ENCODE data around the gene KRTAP4-8. TPM values are rescaled to one million over a fixed set of nuclear protein-coding genes. Genes with fewer than 3 reads are reported as not detected.
"Not testable (repeated sequence)": the region's sequence is repeated elsewhere in the genome, so short reads cannot be mapped to it uniquely, and the experiment has no call there.

The KRTAP4-8 gene
- total RNA-seq, 1 donor from 2014 or later: not detected

DNA sequence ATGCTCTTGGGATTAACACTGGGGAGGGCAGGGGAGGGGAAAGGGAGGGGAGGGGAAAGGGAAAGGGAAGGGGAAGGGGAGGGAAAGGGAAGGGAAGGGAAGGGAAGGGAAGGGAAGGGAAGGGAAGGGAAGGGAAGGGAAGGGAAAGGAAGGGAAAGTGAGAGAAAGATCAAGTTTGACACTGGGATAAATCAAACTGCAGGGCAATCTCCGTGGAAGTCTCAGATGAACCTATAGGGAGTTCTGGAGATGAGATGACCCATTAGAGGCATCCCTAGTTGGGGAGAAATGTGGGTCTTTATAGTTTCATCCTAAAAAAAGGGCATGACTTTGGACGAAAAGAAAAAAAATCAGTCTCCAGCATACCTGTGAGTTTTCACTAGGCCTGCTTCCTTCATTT, 23.8 kb upstream of the KRTAP4-8 start:
- DNase-seq (ENCODE audit: low read depth): no peak
- TF ChIP-seq, protein P1, sequence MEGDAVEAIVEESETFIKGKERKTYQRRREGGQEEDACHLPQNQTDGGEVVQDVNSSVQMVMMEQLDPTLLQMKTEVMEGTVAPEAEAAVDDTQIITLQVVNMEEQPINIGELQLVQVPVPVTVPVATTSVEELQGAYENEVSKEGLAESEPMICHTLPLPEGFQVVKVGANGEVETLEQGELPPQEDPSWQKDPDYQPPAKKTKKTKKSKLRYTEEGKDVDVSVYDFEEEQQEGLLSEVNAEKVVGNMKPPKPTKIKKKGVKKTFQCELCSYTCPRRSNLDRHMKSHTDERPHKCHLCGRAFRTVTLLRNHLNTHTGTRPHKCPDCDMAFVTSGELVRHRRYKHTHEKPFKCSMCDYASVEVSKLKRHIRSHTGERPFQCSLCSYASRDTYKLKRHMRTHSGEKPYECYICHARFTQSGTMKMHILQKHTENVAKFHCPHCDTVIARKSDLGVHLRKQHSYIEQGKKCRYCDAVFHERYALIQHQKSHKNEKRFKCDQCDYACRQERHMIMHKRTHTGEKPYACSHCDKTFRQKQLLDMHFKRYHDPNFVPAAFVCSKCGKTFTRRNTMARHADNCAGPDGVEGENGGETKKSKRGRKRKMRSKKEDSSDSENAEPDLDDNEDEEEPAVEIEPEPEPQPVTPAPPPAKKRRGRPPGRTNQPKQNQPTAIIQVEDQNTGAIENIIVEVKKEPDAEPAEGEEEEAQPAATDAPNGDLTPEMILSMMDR (IDR thresholded peaks at IDR 0.05; ENCODE audit: insufficient read depth, low read length, severe bottlenecking): no peak
- Histone ChIP-seq H3K36me3 (ENCODE audit: control insufficient read depth, insufficient read depth, low read length) (no peaks in the 10 kb centered on the region), H3K4me3 (ENCODE audit: low read depth, low read length) (no peak overlapping the region), H3K27me3 (ENCODE audit: control insufficient read depth, insufficient read depth, low read length) (no peaks in the 10 kb centered on the region)
- FAIRE-seq: no peak

GRCh38 chr17:41119696-41120690, 22.1 kb upstream of the KRTAP4-8 start:
- not testable (repeated sequence) for H3K27me3 ChIP-seq (ENCODE audit: control insufficient read depth, insufficient read depth, low read length); H3K36me3 ChIP-seq (ENCODE audit: control insufficient read depth, insufficient read depth, low read length); H3K4me3 ChIP-seq (ENCODE audit: low read depth, low read length)
- DNase-seq (ENCODE audit: low read depth) (peak; percentile 49), FAIRE-seq (peak; percentile 40)

DNA sequence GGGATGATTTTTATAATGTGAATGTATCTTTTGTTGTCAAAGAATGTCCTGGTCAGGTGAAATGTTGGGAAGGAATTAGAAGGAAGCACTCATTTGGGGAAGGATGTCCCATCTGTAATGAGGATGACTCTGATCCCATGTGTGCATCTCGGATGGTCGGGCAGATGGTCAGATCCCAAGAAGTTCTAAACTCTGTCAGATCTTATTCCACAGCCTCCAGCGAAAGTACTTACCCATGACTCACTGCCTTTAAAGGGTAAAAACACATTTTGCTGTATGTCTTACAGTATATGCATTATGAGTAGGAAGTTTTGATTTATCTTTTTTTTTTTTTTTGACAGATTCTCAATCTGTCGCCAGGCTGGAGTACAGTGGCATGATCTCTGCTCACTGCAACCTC, 20.8 kb upstream of the KRTAP4-8 start:
- Histone ChIP-seq H3K27me3 (ENCODE audit: control insufficient read depth, insufficient read depth, low read length) (no peaks in the 10 kb centered on the region), H3K4me3 (ENCODE audit: low read depth, low read length) (no peak overlapping the region), H3K36me3 (ENCODE audit: control insufficient read depth, insufficient read depth, low read length) (no peaks in the 10 kb centered on the region)
- no peak for FAIRE-seq
- TF ChIP-seq, protein P1 (IDR thresholded peaks at IDR 0.05; ENCODE audit: insufficient read depth, low read length, severe bottlenecking): no peak
- no peak for DNase-seq (ENCODE audit: low read depth)

DNA sequence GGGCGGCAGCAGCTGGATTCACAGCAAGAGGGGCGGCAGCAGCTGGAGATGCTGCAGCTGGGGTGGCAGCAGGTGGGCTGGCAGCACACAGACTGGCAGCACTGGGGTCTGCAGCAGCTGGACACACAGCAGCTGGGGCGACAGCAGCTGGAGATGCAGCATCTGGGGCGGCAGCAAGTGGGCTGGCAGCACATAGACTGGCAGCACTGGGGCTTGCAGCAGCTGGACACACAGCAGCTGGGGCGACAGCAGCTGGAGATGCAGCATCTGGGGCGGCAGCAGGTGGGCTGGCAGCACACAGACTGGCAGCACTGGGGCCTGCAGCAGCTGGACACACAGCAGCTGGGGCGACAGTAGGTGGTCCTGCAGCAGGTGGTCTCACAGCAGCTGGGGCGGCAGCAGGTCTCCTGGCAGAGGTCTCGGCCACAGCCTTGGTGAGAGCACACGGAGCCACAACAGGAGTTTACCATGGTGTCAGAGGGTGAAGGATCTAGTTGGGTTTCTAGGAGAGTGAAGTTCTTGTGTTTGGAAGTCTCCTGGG, 20.0 kb upstream of the KRTAP4-8 start, which contains the start of gene KRTAP4-11:
KRTAP4-11 (minus strand) TSS at position 528 of the 541 bp plus-strand sequence; CDS start at position 470, 58 bp downstream.
- not testable (repeated sequence) for H3K36me3 ChIP-seq (ENCODE audit: control insufficient read depth, insufficient read depth, low read length); FAIRE-seq; DNase-seq (ENCODE audit: low read depth); H3K4me3 ChIP-seq (ENCODE audit: low read depth, low read length); H3K27me3 ChIP-seq (ENCODE audit: control insufficient read depth, insufficient read depth, low read length)

GRCh38 chr17:41116297-41116696, 18.4 kb upstream of the KRTAP4-8 start:
- no peaks in the 10 kb centered on the region for H3K27me3 ChIP-seq (ENCODE audit: control insufficient read depth, insufficient read depth, low read length)
- no peak for FAIRE-seq
- no peaks in the 10 kb centered on the region for H3K36me3 ChIP-seq (ENCODE audit: control insufficient read depth, insufficient read depth, low read length)
- no peak for DNase-seq (ENCODE audit: low read depth)
- TF ChIP-seq, protein P1 (IDR thresholded peaks at IDR 0.05; ENCODE audit: insufficient read depth, low read length, severe bottlenecking): no peak
- no peak overlapping the region for H3K4me3 ChIP-seq (ENCODE audit: low read depth, low read length)

- Histone ChIP-seq H3K36me3 (ENCODE audit: control insufficient read depth, insufficient read depth, low read length) (no peaks in the 10 kb centered on the region), H3K4me3 (ENCODE audit: low read depth, low read length) (no peak overlapping the region), H3K27me3 (ENCODE audit: control insufficient read depth, insufficient read depth, low read length) (no peaks in the 10 kb centered on the region)
- FAIRE-seq: no peak
- TF ChIP-seq, protein P1 (IDR thresholded peaks at IDR 0.05; ENCODE audit: insufficient read depth, low read length, severe bottlenecking): no peak
- no peak for DNase-seq (ENCODE audit: low read depth)
Observed at GRCh38 chr17:41111151-41111885, 13.4 kb upstream of the KRTAP4-8 start.

- not testable (repeated sequence) for DNase-seq (ENCODE audit: low read depth)
Observed at GRCh38 chr17:41108728-41109386, 10.9 kb upstream of the KRTAP4-8 start.

More at GRCh38 chr17:41108728-41109386, 10.9 kb upstream of the KRTAP4-8 start:
- not testable (repeated sequence) for H3K4me3 ChIP-seq (ENCODE audit: low read depth, low read length); H3K36me3 ChIP-seq (ENCODE audit: control insufficient read depth, insufficient read depth, low read length); FAIRE-seq; H3K27me3 ChIP-seq (ENCODE audit: control insufficient read depth, insufficient read depth, low read length)
